ENCODE results near the gene NGRN. TPM values are rescaled to one million over a fixed set of nuclear protein-coding genes. Genes with fewer than 3 reads are reported as not detected.

Gene NGRN
- total and polyA plus RNA-seq, 2 donors (not counting 1 experiment from before 2014, with no cell fraction given), result 23.1 to 45.5 TPM

GRCh38 chr15:90221246-90221900 is 44.1 kb upstream of the NGRN start:
- ChIA-PET POLR2A (interaction anchor here (0.7 to 2.5 kb wide), 7 partner anchors 9 to 64 kb away, joined by 3 to 13 read pairs (median 7); partner anchors contain the start of genes CIB1 and GDPGP1), CTCF (interaction anchor here (0.7 to 12.6 kb wide), 23 partner anchors 11 to 479 kb away, joined by 3 to 274 read pairs (median 4); partner anchors contain the start of genes CIB1, GDPGP1 and SEMA4B)
- ATAC-seq (ENCODE audit: low read depth) (no peak), DNase-seq (no peak)
- no peak overlapping the region for H3K4me3 ChIP-seq (ENCODE audit: control extremely low read depth in 1 of 5, extremely low read depth in 1 of 5, insufficient read depth in 1 of 5, low read depth in 2 of 5, low read length in 4 of 5)
- TF ChIP-seq EZH2 (IDR thresholded peaks at IDR 0.05; ENCODE audit: borderline replicate concordance, insufficient read depth, low read depth, low read length, poor library complexity, severe bottlenecking), result no peak
- TF ChIP-seq CTCF (IDR thresholded peaks at IDR 0.05), result peak; percentile 36
- peaks cover 55% of the 10 kb centered on the region for H4K20me1 ChIP-seq (ENCODE audit: control insufficient read depth, insufficient read depth, low read length, poor library complexity, severe bottlenecking)
- H3K36me3 ChIP-seq (replicated peaks in 1 of 2; ENCODE audit: control extremely low read depth in 1 of 2, control insufficient read depth in 1 of 2, extremely low read depth in 1 of 2, insufficient read depth in 2 of 2, low read length in 1 of 2), result peaks cover 3 to 91% of the 10 kb centered on the region in 2 experiments
- H3K4me1 Mint-ChIP-seq, result peaks cover 52% of the 10 kb centered on the region
- peak overlapping the region; percentile 23 for H3K4me3 Mint-ChIP-seq
- peak overlapping the region; percentile 72 for H3K27ac Mint-ChIP-seq
- H3K27me3 Mint-ChIP-seq, result no peaks in the 10 kb centered on the region
- H3K9ac ChIP-seq (ENCODE audit: low read length), result no peak overlapping the region
- WGBS (ENCODE audit: insufficient coverage), result 68% methylated on average over 12 of the region's 14 CpGs
- H3K4me1 ChIP-seq (ENCODE audit: control insufficient read depth in 2 of 2, insufficient read depth in 2 of 2, low read length in 2 of 2), result peaks cover 41 to 50% of the 10 kb centered on the region in 2 donors
- peak overlapping the region; percentile 15 for H3K4me2 ChIP-seq (replicated peaks; ENCODE audit: low read depth, low read length, poor library complexity, severe bottlenecking)
- no peak overlapping the region for H2AFZ ChIP-seq (ENCODE audit: insufficient read depth, low read depth, low read length, poor library complexity, severe bottlenecking)
- no peaks in the 10 kb centered on the region for H3K27me3 ChIP-seq (replicated peaks in 1 of 4; ENCODE audit: control extremely low read depth in 1 of 4, control insufficient read depth in 3 of 4, insufficient read depth in 4 of 4, low read length in 3 of 4)
- H3K9me3 ChIP-seq (ENCODE audit: control extremely low read depth in 1 of 3, control insufficient read depth in 2 of 3, insufficient read depth in 1 of 3, low read length in 2 of 3), result peaks cover 0 to 4% (median 0%) of the 10 kb centered on the region in 3 donors
- H3K9me3 Mint-ChIP-seq (ENCODE audit: insufficient read depth), result no peaks in the 10 kb centered on the region
- H3K79me2 ChIP-seq (ENCODE audit: control insufficient read depth, insufficient read depth, low read length), result peaks cover 81% of the 10 kb centered on the region
- H3K27ac ChIP-seq (ENCODE audit: low read length in 2 of 2), result peak overlapping the region in 1 of 2 donors; percentile 39
- intact Hi-C loops (cut with micrococcal nuclease), result no loop called here

- no peak overlapping the region for H2AFZ ChIP-seq (ENCODE audit: insufficient read depth, low read depth, low read length, poor library complexity, severe bottlenecking)
These were observed 42.9 kb upstream of the NGRN start for GRCh38 chr15:90222547-90222946.

More at GRCh38 chr15:90222547-90222946, 42.9 kb upstream of the NGRN start:
- DNase-seq (no peak), ATAC-seq (ENCODE audit: low read depth) (no peak)
- Mint-ChIP-seq H3K27ac (peak overlapping the region; percentile 15), H3K9me3 (ENCODE audit: insufficient read depth) (no peaks in the 10 kb centered on the region), H3K27me3 (no peaks in the 10 kb centered on the region), H3K4me3 (no peak overlapping the region), H3K4me1 (peaks cover 40% of the 10 kb centered on the region)
- Histone ChIP-seq H3K9ac (ENCODE audit: low read length) (no peak overlapping the region), H3K4me1 (ENCODE audit: control insufficient read depth in 2 of 2, insufficient read depth in 2 of 2, low read length in 2 of 2) (peaks cover 29 to 39% of the 10 kb centered on the region in 2 donors), H3K4me3 (ENCODE audit: control extremely low read depth in 1 of 5, extremely low read depth in 1 of 5, insufficient read depth in 1 of 5, low read depth in 2 of 5, low read length in 4 of 5) (no peak overlapping the region), H3K9me3 (ENCODE audit: control extremely low read depth in 1 of 3, control insufficient read depth in 2 of 3, insufficient read depth in 1 of 3, low read length in 2 of 3) (no peaks in the 10 kb centered on the region), H4K20me1 (ENCODE audit: control insufficient read depth, insufficient read depth, low read length, poor library complexity, severe bottlenecking) (peaks cover 61% of the 10 kb centered on the region), H3K36me3 (replicated peaks in 1 of 2; ENCODE audit: control extremely low read depth in 1 of 2, control insufficient read depth in 1 of 2, extremely low read depth in 1 of 2, insufficient read depth in 2 of 2, low read length in 1 of 2) (peaks cover 3 to 94% of the 10 kb centered on the region in 2 experiments), H3K4me2 (replicated peaks; ENCODE audit: low read depth, low read length, poor library complexity, severe bottlenecking) (no peak overlapping the region), H3K27ac (ENCODE audit: low read length in 2 of 2) (no peak overlapping the region), H3K79me2 (ENCODE audit: control insufficient read depth, insufficient read depth, low read length) (peaks cover 75% of the 10 kb centered on the region), H3K27me3 (replicated peaks in 1 of 4; ENCODE audit: control extremely low read depth in 1 of 4, control insufficient read depth in 3 of 4, insufficient read depth in 4 of 4, low read length in 3 of 4) (no peaks in the 10 kb centered on the region)
- TF ChIP-seq CTCF (IDR thresholded peaks at IDR 0.05) (no peak), EZH2 (IDR thresholded peaks at IDR 0.05; ENCODE audit: borderline replicate concordance, insufficient read depth, low read depth, low read length, poor library complexity, severe bottlenecking) (no peak)
- intact Hi-C loops (cut with micrococcal nuclease), result no loop called here
- CTCF ChIA-PET, result interaction anchor here (0.6 to 12.6 kb wide), 5 partner anchors 9 to 37 kb away, joined by 3 to 274 read pairs (median 102); partner anchors contain the start of genes CIB1, GDPGP1 and SEMA4B
- POLR2A ChIA-PET, result interaction anchor here (0.7 to 2.5 kb wide), 2 partner anchors 11 to 59 kb away, joined by 3 to 7 read pairs; partner anchors contain the start of genes CIB1 and GDPGP1
- WGBS (ENCODE audit: insufficient coverage), result no CpG with 5 or more reads among the region's 2 CpGs
